Ishikawa (cell line): ENCODE data around the gene PLCD1.

Experiments
- CEBPB ChIP-seq: IDR thresholded peaks from 2 replicates; pipeline ENCODE4 v1.6.1; 2012
- CREB1 ChIP-seq: IDR thresholded peaks from 2 replicates; pipeline ENCODE4 v1.6.1; 2012; ENCODE audit warnings: low read depth
- EGR1 ChIP-seq: IDR thresholded peaks from 2 replicates; pipeline ENCODE4 v1.6.1; 2012
- EP300 ChIP-seq: IDR thresholded peaks from 2 replicates; pipeline ENCODE4 v1.6.1; 2012; ENCODE audit warnings: borderline replicate concordance
- FOXM1 ChIP-seq: IDR thresholded peaks from 2 replicates; pipeline ENCODE4 v1.6.1; 2012; ENCODE audit warnings: low read depth, borderline replicate concordance
- NFIC ChIP-seq: IDR thresholded peaks from 2 replicates; pipeline ENCODE4 v1.6.1; 2012
- RAD21 ChIP-seq: IDR thresholded peaks from 2 replicates; pipeline ENCODE4 v1.6.1; 2012; ENCODE audit warnings: low read depth
- TAF1 ChIP-seq: IDR thresholded peaks from 2 replicates; pipeline ENCODE4 v1.6.1; 2012; ENCODE audit warnings: low read depth, mild to moderate bottlenecking
- TCF12 ChIP-seq: IDR thresholded peaks from 2 replicates; pipeline ENCODE4 v1.6.1; 2012; ENCODE audit warnings: low read depth
- TEAD4 ChIP-seq: IDR thresholded peaks from 2 replicates; pipeline ENCODE4 v1.6.1; 2012
- YY1 ChIP-seq: IDR thresholded peaks from 2 replicates; pipeline ENCODE4 v1.6.1; 2012; ENCODE audit warnings: low read depth
- ZBTB7A ChIP-seq: IDR thresholded peaks from 2 replicates; pipeline ENCODE4 v1.6.1; 2012; ENCODE audit warnings: low read depth
- TF ChIP-seq, protein P1 (sequence below): IDR thresholded peaks from 2 replicates; pipeline ENCODE4 v1.6.1; 2012
- TF ChIP-seq, protein P2 (sequence below): IDR thresholded peaks from 2 replicates; pipeline ENCODE4 v1.6.1; 2012
- TF ChIP-seq, protein P3 (sequence below): IDR thresholded peaks from 2 replicates; pipeline ENCODE4 v1.6.1; 2012; ENCODE audit warnings: low read depth, mild to moderate bottlenecking

PLCD1 gene

DNA sequence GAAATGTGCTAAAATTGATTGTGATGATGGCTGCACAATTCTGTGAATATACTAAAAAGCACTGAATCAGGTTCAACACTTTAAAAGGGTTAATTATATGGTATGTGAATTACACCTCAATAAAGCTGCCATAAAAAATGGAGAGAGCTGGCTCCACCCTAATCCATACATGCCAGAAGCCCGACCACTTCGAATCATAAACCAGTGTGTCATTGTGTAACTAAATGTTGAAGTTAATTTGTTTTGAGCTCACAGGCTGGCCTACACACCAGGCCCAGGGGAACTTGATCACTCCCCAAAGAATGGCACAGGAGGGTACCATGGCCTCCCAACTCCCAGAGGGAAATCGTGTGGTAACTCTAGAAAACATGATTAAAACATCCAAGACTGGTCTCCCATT lies 14.0 kb downstream of the PLCD1 start:
- no peak for TF ChIP-seq TAF1
- TF ChIP-seq CREB1 = no peak

DNA sequence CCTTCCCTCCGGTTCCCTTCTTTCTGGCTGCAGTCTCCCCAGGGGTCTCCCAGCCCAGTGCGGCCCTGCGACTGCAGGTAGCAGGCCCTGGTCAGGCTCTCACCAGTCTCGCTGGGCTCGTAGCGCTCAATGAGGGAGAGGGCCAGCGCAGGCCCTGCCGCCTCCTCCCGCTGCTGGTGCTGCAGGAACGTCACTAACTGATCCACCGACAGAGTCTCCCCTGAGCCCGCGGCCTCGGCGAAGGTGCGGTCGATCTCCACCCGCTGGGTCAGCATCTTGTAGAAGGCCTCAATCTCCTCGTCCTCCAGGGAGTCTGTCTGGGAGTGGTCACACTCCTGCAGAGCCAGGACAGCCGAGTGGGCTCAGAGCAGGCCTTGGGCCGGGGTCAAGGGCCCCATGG lies 18.3 kb downstream of the PLCD1 start:
- no peak for TF ChIP-seq CEBPB
- TF ChIP-seq YY1 = no peak
- TF ChIP-seq EP300 = no peak
- TF ChIP-seq, protein P1, sequence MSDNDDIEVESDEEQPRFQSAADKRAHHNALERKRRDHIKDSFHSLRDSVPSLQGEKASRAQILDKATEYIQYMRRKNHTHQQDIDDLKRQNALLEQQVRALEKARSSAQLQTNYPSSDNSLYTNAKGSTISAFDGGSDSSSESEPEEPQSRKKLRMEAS = no peak
- TF ChIP-seq TCF12 = no peak
- no peak for TF ChIP-seq CREB1
- no peak for TF ChIP-seq TAF1
- no peak for TF ChIP-seq TEAD4
- TF ChIP-seq FOXM1 = no peak
- TF ChIP-seq NFIC = no peak
- TF ChIP-seq EGR1 = no peak
- TF ChIP-seq, protein P2, sequence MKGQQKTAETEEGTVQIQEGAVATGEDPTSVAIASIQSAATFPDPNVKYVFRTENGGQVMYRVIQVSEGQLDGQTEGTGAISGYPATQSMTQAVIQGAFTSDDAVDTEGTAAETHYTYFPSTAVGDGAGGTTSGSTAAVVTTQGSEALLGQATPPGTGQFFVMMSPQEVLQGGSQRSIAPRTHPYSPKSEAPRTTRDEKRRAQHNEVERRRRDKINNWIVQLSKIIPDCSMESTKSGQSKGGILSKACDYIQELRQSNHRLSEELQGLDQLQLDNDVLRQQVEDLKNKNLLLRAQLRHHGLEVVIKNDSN = no peak
- no peak for TF ChIP-seq RAD21

DNA sequence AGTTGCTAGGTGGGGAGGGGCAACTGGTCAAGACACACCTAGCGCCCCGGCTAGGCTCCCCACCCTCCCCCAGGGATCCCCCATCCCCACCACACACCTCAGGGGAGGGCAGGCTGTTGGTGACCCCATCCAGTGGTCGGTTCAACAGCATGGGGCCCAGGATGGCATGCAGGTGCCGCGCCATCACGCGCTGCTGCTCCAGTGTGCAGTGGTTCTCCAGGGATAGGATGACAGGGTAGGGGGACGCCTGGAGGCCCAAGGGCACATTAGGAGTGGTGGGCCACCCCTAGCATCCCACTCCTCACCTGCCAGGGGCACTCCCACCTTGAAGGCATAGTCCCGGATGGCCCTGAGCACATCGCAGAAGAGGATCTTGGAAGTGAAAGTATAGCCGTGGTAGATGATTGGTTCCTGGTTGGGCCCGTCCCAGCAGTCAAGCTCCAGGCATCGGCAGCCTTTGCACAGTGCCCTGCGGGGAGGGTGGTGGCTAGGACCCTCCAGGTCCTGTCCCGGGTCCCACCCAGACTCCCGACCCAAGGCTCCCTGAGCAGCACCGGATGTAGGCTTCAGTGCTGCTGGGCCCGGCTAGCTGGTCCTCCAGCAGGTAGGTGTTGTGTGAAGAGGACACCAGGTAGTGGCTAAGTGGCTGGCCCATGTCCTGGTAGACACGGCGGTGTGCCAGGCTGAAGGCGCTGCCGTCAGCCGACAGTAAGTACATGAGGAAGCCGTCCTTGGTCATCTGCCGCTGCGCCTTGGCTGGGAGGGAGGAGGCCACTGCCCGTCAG lies 19.4 kb downstream of the PLCD1 start:
- TF ChIP-seq RAD21 = no peak
- TF ChIP-seq, protein P3, sequence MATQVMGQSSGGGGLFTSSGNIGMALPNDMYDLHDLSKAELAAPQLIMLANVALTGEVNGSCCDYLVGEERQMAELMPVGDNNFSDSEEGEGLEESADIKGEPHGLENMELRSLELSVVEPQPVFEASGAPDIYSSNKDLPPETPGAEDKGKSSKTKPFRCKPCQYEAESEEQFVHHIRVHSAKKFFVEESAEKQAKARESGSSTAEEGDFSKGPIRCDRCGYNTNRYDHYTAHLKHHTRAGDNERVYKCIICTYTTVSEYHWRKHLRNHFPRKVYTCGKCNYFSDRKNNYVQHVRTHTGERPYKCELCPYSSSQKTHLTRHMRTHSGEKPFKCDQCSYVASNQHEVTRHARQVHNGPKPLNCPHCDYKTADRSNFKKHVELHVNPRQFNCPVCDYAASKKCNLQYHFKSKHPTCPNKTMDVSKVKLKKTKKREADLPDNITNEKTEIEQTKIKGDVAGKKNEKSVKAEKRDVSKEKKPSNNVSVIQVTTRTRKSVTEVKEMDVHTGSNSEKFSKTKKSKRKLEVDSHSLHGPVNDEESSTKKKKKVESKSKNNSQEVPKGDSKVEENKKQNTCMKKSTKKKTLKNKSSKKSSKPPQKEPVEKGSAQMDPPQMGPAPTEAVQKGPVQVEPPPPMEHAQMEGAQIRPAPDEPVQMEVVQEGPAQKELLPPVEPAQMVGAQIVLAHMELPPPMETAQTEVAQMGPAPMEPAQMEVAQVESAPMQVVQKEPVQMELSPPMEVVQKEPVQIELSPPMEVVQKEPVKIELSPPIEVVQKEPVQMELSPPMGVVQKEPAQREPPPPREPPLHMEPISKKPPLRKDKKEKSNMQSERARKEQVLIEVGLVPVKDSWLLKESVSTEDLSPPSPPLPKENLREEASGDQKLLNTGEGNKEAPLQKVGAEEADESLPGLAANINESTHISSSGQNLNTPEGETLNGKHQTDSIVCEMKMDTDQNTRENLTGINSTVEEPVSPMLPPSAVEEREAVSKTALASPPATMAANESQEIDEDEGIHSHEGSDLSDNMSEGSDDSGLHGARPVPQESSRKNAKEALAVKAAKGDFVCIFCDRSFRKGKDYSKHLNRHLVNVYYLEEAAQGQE = no peak
- no peak for TF ChIP-seq CEBPB

DNA sequence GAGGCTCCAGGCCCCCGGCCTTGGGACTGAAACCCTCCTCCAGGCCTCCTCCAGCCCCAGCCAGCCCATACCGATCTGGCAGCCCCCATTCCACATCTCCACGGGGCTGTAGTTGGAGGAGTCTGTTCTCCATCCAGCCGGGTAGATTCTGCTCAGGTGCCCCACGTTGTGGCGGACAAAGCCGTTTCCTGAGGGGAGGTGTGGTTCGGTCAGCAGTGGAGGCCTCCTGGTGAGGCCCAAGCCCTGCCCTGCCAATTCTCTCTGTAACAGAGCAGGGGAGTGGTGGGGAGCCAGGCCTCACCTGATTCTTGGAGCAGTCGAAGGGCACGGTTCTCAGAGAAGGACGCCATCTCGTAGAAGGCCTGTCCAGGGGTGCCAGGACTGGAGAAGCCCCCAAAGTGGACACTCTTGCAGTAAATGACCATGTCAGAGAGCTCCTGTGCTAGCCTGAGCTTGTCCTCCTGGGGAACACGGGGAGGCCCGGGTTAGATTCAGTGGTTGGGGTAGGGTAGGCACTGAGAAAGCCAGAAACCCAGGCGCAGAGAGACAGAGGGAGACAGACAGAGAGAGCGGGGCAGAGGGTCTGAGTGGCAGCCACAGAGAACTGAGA lies 20.4 kb downstream of the PLCD1 start:
- TF ChIP-seq TCF12 = no peak
- TF ChIP-seq YY1 = no peak
- no peak for TF ChIP-seq CREB1
- TF ChIP-seq, protein P2 = no peak
- no peak for TF ChIP-seq CEBPB
- TF ChIP-seq TEAD4 = no peak
- TF ChIP-seq, protein P3 = no peak
- no peak for TF ChIP-seq RAD21
- TF ChIP-seq TAF1 = no peak
- TF ChIP-seq NFIC = no peak
- TF ChIP-seq ZBTB7A = no peak
- TF ChIP-seq FOXM1 = no peak
- TF ChIP-seq, protein P1 = no peak
- TF ChIP-seq EP300 = no peak
- no peak for TF ChIP-seq EGR1

DNA sequence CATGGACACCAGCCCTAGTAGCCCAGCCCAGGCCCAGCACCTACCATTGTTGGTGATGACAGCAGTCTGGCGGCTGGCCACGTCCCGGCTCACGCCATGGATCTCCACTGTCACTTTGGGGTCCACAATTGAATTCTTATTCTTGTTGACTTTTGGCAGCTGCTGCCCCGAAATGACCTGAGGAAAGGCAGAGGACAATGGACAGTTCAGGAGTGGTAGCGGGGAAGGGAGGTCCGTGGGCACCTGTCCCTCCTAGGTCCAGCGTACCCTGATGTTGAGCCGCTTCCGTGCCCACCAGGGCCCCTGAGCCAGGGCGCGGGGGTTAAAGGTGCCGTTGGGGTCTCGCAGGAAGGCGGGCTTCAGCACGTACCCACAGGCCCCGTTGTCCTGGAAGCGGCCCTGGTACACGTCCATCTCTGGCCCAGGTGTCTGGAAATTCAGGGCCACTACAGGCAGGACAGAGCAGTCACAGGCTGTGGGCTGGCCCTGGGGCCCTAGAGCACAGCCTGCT lies 21.2 kb downstream of the PLCD1 start:
- TF ChIP-seq, protein P3 = no peak
- TF ChIP-seq EGR1 = no peak
- no peak for TF ChIP-seq CEBPB
- TF ChIP-seq, protein P2 = no peak
- TF ChIP-seq NFIC = no peak
- TF ChIP-seq TCF12 = no peak
- TF ChIP-seq YY1 = no peak
- no peak for TF ChIP-seq CREB1
- TF ChIP-seq EP300 = no peak
- TF ChIP-seq RAD21 = no peak
